Measurements from ENCODE around the gene RNU6-1.

Gene RNU6-1

DNA sequence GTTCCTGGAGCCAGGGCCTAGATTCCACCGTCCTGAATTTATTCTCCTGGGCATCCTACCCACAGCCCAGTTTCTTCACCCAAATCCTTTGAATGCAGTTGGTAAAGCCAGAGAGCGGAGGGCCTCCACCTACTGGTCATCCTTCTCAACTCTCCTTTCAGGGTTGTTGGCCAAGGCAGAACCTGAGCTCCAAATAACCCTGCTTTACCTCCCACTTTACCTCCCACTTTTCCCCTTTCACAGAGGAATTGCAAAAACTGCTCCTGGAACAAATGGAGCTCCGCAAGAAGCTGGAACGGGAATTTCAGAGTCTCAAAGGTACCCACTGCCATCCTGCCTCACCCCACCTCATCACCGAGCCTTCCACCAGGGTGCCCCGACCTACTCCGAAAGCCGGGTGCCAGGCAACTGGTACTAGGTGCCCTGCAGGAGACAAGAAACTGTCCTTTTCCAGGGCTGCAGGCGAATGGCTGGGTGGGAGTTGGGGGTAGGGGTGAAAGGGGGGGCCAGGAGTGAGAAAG lies 7.8 kb downstream of the RNU6-1 start:
- no peak for DNase-seq

DNA sequence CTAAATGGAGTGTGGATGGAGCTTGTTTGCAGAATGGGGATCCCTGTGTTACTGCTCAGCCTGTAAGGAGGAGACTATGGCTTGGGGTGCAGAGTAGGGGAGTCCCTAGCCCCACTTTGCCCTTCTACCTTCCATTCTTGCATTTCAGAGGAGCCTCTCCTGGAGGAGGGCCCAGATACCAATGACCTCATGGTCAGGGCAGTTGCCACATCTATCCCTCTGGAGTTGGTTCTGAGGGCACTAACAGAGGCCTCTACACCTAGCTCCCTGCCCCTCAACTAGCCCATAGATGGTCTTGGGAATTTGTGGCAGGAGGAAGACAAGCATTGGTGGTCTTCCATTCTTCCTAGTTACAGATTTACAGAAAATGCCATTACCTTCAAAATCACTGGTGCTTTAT lies 8.5 kb downstream of the RNU6-1 start:
- no peak for DNase-seq

DNA sequence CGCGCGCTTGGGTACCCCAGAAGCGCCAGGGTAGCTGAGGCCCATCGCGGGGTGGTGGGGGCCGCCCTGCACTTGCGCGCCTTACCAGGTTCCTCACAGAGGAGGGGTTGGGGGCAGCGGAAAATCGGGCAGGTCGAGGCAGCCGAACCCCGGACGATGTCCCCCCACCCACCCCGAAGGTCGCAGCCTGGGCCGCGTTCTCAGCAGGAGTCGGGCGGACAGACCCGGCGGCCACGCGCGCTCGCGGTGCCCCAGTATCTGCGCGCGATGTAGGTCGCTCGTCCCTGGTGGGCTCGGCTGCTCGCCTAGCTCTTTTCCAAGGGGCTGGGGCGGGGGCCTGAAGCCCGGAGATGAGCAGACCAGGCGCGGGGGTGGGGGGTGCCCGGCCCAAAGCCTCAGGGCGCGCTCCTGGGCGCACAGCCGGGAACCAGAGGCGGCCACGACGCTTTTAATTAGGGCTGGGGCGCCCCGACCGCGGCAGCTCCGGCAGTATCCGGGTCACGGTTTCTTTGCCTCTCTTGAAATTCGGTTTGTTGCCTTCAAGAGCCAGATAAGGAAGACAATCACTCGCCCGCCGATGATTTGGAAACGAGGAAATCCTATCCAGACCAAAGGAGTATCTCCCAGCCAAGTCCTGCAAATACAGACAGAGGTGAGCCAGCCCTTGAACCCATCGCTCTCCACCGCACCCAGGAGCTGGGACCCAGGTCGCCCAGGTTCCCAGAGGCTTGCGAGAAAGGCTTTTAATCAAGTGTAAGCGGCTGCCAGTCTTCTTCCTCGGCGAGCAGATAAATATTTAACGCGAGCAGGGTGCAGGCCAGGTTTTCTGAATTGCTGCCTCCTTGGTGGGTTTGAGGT lies 10.0 kb downstream of the RNU6-1 start:
- no peak for DNase-seq

DNA sequence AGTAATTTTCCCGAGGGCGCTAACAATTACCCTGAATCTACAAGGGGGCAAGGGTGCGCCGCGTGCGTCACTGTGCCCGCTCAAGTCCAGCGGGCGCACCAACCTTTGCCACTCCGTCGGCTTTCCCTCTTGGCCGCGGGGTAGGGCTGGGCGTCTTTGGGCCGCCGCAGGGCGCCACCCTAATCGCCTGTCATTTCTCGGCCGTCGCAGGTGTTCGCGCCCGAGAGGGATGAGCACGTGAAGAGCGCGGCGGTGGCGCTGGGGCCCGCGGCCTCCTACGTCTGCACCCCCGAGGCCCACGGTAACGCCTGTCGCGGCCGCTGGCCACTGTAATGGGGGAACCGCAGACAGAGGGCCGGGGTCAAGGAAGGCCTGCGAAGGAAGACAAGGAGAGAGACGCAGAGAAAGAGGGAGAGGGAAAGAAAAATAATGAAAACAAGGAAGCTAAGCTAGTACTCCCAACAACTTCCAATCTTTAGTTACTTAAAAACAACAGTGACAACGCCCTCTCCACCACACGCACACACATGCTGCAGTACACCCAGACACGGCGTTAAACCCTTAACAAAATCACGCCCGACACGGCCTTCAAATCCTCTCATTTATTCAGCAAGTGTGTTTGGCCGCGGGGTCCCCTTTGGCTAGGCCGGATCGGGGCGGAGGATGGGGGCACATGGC lies 10.7 kb downstream of the RNU6-1 start:
- DNase-seq, result no peak

DNA sequence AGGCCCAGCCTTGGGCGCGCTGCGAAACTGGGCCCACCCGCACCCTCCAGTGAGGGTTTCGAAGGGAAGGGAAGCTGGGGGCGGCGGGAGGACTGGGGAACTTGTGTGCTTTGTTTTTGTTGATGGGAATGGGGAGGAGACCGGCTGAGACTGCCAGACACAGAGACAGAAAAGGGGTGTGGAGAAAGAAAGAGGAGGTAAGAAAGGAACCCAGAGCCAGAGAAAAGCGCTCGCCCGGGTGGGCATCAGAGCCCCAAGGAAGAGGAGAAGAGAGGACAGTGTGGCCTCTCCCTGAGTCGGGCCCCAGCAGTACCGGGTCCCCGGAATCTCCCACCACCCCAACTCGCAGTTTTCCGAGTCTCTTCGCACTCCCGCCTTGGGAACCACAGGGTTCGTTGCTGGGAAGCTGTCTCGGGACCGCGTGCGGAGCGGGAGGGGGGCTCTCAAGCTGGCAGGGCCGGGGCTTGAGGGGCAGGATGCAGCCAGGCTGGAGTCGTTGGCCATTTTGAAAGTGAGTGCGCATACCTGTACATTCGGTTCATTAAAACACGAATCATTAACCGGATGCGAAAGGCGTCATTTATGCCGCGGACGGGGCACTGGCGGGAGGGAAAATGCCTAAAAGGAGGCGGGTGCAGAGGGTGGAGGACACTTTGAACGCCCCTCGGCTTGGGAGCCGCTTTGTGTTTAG lies 11.4 kb downstream of the RNU6-1 start:
- DNase-seq, result no peak

DNA sequence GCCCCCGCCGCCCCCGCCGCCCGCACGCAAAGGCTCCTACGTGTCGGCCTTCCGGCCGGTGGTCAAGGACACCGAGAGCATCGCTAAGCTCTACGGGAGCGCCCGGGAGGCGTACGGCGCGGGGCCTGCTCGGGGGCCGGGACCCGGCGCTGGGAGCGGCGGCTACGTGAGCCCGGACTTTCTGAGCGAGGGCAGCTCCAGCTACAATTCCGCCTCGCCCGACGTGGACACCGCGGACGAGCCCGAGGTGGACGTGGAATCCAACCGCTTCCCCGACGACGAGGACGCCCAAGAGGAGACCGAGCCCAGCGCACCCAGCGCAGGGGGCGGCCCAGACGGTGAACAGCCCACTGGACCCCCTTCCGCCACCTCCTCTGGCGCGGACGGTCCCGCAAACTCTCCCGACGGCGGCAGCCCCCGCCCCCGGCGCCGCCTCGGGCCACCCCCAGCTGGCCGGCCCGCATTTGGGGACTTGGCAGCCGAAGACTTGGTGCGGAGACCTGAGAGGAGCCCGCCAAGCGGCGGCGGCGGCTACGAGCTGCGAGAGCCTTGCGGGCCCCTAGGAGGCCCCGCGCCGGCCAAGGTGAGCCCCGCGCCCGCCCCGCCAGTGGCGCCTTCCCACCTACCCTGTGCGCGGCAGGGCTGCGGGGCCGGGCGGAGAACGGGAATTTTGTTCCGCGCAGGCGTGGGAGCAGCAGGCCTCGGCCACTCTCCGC lies 12.1 kb downstream of the RNU6-1 start:
- DNase-seq, result no peak

DNA sequence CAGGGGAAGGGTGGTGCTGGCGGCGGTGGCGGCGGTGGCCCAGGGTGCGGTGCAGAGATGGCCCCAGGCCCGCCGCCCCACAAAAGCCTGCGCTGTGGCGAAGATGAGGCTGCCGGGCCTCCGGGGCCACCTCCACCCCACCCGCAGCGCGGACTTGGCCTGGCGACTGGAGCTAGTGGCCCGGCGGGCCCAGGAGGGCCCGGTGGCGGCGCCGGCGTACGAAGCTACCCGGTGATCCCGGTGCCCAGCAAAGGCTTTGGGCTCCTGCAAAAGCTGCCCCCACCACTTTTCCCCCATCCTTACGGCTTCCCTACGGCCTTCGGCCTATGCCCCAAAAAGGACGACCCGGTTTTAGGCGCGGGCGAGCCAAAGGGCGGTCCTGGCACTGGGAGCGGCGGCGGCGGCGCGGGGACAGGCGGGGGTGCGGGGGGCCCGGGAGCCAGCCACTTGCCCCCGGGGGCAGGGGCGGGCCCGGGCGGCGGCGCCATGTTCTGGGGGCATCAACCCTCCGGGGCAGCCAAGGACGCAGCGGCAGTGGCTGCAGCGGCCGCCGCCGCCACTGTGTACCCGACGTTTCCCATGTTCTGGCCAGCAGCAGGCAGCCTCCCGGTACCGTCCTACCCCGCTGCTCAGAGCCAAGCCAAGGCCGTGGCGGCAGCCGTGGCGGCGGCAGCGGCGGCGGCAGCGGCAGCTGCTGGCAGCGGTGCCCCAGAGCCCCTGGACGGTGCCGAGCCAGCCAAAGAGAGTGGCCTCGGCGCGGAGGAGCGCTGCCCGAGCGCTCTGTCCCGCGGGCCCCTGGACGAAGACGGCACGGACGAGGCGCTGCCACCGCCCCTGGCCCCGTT lies 12.9 kb downstream of the RNU6-1 start:
- DNase-seq, result no peak

DNA sequence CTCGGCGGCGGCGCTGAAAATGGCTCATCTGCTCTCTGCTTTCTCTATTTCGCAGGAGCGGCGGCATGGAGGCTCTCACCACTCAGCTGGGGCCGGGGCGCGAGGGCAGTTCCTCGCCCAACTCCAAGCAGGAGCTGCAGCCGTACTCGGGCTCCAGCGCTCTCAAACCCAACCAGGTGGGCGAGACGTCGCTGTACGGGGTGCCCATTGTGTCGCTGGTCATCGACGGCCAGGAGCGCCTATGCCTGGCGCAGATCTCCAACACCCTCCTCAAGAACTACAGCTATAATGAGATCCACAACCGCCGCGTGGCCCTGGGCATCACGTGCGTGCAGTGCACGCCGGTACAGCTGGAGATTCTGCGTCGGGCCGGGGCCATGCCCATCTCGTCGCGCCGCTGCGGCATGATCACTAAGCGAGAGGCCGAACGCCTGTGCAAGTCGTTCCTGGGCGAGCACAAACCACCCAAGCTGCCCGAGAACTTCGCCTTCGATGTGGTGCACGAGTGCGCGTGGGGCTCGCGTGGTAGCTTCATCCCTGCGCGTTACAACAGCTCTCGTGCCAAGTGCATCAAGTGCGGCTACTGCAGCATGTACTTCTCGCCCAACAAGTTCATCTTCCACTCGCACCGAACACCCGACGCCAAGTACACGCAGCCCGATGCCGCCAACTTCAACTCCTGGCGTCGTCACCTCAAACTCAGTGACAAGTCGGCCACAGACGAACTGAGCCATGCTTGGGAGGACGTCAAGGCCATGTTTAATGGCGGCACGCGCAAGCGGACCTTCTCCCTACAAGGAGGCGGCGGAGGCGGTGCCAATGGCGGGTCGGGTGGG lies 13.7 kb downstream of the RNU6-1 start:
- DNase-seq, result no peak

DNA sequence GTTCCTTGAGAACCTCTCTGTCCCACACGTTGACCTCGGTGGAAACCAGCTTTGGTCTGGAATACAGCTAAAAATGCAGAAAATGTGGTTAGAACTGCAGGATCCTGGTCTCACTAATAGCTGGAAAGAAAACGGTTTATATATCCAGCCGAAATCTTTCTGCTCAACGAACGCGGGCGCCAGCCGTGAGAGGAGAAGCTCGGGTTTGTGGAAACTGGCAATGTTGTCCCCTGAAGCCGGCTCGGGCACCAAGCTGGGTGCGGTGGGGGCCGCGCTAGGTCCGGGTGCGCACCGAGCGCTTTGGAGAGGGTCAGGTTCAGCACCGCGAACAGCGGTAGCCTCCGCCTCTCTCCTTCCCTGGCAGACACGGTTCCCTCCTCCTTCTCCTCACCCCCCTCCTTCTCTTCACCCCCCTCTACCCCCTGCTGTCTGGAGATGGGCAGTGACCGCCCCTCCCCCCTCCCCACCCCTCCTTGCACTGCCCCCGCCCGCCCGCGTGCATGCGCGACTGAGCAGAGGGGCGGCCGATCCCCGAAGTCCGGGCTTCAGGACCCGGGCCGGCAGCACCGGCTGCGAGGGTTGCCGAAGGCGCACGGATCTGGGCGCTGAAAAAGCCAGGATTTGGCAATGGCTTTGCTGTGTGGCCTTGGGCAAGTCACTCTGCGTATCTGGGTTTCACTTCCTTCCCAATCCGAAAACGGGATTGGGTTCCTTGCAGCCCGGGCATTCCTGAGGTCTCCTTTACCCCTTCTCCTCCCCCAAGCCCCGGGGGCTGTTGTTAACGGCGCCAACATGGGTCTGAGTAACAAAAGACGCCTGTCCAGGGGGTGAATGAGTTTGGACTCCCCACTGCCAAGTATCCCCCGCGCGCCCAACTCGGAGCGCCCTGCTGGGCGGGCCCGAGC lies 14.6 kb downstream of the RNU6-1 start, which contains the start of gene SKOR1:
Gene SKOR1, plus strand, starts transcription at position 534 of the 905 bp plus-strand sequence. Its CDS starts 94 bp downstream, at position 628.
- no peak for DNase-seq

DNA sequence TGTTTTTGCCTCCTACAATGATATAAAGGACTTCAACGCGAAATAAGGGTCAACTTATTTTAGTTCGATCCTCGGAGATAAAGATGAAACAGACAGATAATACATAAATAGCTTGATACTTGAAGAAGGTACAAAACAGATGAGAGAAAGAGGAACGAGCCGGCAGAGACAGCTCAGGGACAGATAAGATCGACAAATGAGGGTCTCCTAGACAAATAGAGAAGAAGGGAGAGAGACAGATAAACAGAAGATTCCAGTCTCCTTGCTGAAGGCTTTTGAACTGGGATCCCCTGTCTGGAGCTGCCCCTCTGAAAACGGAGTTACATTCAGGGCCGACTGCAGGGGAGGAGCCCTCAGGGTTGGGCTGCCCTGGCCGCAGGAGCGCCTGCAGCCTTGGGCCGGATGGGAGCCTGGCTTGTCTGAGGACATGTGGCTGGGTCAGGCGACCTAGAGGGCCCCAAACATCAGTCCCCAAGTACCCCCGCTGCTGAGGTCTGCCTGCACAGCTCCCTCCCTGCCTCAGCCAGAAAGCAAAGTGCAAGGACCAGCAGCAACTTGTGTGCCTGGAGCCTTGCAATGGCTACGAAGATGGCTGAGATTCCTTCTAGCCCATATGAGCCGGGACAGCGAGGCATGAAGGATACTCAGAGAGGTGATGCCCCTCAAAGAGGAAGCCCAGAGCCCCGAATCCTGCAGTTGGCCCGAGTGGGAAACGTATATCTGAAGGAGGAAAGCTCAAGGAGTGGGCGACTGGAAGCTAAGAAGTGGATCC lies 15.5 kb downstream of the RNU6-1 start:
- no peak for DNase-seq

DNA sequence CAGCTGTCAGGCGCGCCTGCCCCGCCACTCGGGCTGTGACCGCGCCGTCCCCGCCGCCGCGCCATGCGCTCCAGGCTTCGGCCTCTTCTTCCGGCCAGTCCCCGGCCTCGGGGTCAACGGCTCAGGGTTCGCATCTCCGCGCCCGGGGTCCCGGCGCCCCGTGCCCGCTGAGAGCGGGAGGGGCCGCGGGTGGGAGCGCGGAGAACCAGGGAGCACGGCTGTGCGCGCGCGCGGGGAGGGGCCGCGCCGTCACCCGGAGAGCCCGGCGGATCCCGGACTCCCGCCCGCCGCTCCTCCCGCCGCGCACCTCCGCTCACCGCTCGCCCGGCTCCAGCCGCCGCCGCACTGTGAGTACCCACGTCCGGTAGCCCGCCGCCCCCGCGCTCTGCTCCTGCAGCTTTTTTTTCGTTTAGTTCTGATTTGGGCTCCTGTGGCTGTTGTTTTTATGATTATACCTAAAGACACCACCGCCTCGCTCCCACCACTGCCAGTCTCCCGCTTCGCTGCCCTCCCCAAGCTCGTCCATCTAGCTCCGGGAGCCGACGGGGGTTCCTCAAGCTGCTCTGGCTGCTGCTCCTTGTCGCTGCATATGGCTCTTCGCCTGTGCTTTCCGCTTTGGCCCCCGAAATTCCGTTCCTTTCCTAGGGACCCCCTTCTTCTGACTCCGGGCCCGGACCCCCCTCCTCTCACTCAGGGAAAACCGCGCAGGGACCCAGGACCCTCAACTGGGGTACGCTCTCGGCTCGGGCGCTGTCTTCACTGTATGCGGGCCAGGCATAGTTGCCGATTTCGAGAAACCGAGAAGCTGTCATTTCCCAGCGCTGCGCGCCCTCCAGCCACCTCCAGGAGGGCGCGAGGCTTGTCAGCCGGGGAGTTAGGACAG lies 16.3 kb downstream of the RNU6-1 start:
- DNase-seq, result no peak

DNA sequence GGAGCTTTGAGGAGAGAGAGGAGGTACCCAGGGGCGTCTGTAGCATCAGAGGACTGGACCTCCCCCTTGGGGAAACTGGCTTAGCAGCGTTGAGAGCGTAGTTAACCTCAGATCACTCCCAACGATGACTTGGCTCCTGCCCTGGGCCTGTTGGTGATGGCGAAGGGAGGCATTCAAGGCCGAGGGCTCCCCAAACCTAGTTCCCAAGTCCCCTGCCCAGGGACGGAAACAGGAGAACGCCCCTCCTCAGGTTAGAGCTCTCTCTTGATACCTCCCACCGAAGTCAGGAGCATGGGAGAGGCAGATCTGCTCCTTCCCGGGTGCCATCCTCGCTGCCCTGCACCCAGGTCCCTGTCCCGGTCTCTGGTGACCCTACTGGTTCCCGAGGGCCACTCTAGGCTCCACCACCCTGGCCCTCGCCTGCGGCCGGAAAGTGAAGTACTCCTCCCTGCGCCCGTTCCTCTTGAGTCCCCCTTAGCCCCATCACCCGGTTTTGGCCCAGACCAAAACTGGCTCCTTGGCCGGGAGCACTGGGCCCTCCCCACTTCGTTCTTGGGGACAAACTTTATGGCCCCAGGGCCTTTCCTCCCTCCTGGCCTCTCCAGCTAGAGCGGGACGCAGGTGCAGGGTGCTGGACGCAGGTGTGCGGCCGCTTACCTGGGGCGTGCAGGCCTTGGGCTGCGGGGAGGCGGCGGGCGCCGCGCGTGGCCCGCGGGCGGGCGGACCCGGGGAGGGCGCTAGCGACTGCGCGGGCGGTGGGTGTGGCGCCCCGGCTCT lies 17.1 kb downstream of the RNU6-1 start:
- DNase-seq, result no peak

DNA sequence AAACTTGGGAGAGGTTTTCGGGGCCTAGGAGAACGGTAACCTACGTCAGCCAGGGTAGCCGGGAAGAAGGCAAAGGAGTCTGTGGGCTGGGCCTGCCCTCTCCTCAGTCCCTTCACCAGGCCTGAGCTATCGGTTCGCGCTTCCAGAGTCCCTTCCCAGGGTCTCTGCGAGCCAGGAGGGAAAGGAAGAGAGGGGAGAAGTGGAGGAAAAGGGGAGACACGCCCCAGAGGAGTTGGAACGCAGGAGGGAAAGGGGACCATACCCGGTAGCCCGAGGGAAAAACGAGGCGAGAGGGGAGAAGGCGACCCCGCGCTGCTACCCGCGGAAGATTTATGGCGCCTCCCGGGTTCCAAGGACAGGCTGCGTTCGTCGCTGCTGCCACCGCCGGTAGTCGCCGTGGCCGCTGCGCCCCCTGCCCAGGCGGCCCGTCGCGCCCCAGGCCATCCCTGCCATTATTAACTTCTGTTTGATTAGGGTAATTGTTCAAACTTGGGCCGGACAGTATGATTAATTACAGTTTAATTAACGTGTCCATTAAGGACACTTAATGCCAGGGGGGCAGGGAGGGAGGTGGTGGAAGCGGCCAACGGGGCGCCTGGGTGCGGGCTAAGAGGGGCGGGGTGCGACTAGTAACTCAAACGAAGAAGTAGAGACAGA lies 17.9 kb downstream of the RNU6-1 start:
- no peak for DNase-seq

DNA sequence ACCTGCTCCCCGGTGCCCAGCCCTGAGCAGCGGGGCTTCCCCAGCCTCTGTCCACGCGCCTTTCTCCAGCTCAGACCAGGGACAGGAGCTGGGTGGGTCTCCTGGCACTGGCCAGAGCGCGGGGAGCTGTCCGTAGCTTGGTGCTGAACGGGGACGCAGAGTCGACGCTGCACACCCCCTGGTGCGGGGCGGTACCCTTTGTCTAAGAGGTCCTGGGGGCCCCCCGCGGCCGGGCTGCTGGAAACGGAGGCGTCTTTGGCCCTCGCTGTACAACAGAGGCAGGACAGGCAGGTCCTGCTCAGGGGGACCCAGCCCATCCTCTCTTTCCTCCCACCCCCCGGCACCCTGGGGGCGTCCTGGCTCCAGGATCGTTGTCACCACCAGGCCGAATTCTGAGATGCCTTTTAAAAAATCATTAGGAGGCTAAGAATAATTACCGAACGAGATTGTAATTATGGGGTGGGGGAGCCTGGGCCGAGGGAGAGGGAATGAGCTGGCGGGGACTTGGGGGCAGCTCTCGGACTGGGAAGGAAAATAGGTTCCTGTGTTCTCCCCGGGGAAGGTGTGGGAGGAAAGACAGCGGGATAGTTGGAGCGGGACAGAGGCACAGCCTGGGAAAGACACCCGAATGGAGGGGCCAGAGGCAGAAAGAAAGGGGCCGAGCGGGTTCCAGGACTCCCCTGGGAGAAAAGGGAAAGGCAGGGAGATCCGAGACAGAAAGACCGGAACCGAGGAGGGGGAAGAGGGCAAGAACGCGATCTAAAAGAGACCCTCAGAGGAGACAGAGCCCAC lies 18.7 kb downstream of the RNU6-1 start:
- no peak for DNase-seq

DNA sequence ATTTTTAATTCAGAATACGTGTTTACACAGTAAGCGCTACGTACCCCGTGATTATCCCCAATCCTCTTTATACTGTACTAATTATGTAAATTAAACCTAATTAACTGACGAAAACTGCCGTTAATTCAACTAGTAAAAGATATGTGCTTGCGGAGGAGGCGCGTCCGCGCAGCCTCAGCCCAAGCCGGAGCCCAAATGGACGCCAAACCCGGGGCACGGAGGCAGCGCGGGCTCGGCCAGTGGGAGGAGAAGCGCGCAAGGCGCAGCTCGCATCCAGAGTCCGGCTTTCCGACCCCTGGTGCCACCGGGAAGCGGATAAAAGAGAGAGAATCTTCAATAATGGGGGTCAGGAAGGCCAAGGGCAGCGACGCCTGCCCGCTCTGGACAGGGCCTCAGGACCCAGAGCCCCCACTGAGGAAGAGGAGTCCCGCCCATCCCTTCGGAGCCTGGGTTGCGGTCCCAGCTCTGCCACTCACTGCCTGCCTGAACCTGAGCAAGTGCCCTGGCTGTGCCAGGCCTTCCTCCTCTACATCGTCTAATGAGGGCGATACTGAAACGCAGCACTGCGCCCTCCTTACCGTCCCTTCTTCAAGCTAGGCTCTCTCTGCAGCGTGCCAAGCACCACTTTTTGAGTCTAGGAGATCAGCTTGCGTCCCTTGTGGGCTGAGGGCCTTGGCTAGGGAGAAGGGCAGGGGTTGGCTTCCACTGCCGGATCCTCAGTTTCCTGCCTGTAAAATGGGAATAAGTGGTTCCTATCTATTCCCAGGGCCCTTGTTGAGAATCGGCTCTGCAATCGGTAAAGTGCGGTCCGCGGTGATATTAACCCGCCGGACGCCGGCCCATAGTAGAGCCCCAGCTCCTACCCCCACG lies 19.5 kb downstream of the RNU6-1 start:
- DNase-seq, result no peak
